ENCODE results near the gene LRRC10B.
"Not testable (repeated sequence)": the region's sequence is repeated elsewhere in the genome, so short reads cannot be mapped to it uniquely, and the experiment has no call there.

LRRC10B gene

DNA sequence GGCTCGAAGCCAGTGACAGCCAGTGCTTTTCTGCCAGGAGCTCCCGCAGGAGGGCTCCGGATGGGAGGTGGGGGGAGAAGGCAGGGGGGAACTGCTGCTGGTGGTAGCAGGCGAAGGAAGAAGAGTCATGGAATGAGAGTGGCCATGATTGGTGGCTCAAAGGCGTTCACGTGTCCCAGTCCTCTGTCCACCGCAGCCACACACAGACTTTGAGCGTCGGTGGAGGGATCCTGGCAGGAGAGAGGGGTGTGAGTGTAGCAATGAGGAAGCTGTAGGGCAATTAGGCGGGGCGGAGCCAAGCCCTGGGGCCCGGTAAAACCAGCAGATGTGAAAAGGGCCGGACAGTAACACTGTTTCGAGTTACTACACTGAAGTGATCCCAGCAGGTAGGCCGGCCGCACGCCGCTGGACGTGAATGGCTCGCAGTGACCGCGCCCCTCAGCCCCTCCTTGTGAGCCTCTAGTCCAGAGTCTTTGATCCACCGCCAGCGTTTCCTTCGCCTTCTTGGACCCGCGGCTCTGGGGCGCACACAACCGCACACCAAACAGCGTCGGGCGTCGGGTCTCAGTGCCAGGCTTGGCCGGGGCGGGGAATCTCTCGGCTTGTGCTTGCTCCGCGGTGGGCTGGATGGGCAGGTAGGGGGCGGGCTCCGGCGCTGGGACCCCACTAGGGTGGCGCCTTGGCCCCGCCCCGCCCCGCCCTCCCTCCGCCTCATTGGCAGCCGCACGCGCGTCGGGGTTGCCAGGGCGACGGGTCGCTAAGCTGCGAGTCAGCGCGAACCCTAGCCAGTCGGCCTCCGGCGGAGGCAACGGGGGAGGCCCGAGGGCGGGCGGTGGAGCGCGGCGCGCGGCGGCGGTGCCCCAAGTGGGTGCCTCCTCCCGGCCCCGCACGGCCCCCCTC lies at the start of gene LRRC10B:
TSS of gene LRRC10B (plus strand) at position 788 of the 900 bp plus-strand sequence. CDS start 250 bp downstream, outside the sequence.
- Mint-ChIP-seq H3K27ac (no peak within 1 kb of the TSS), H3K27me3 (peaks cover 22% of the 10 kb centered on the region), H3K4me3 (peak within 1 kb of the TSS; percentile 73), H3K36me3 (no peaks in the 10 kb centered on the region), H3K4me1 (peaks cover 5% of the 10 kb centered on the region), H3K9me3 (no peaks in the 10 kb centered on the region)
- no peak for DNase-seq (ENCODE audit: low spot score in 2 of 2)
- ATAC-seq (ENCODE audit: low read depth), result peak; percentile 25

- no peaks in the 10 kb centered on the region for H3K9me3 Mint-ChIP-seq
- H3K27ac Mint-ChIP-seq, result peak overlapping the region; percentile 21
- no peak for DNase-seq (ENCODE audit: low spot score in 2 of 2)
- no peaks in the 10 kb centered on the region for H3K27me3 Mint-ChIP-seq
- H3K4me1 Mint-ChIP-seq, result peaks cover 5% of the 10 kb centered on the region
- peaks cover 25% of the 10 kb centered on the region for H3K36me3 Mint-ChIP-seq
- no peak overlapping the region for H3K4me3 Mint-ChIP-seq
- ATAC-seq (ENCODE audit: low read depth), result no peak
Observed at GRCh38 chr11:61460474-61460881, 48.1 kb upstream of the LRRC10B start.

DNA sequence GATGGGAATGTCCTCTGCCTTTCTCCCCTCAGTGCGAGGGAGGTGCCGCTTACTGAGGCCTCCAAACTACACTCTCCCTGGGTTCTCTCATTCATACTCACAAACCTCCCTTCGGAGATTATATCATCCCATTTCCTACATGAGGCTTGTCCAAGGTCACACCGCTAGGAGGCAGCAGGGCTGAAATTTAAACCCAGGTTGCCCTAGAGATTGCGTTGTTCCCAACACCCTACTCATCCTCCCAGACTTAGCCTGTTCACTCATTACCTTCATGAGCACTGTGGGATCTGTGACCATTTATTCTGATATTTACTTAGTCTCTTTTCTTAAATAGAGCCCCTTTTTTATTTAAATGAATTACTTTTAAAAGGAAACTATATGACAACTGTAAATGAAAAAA lies 47.6 kb upstream of the LRRC10B start:
- peak overlapping the region; percentile 21 for H3K27ac Mint-ChIP-seq
- H3K36me3 Mint-ChIP-seq, result peaks cover 22% of the 10 kb centered on the region
- H3K4me3 Mint-ChIP-seq, result no peak overlapping the region
- no peaks in the 10 kb centered on the region for H3K27me3 Mint-ChIP-seq
- H3K9me3 Mint-ChIP-seq, result no peaks in the 10 kb centered on the region
- no peak for DNase-seq (ENCODE audit: low spot score in 2 of 2)
- ATAC-seq (ENCODE audit: low read depth), result no peak
- peaks cover 2% of the 10 kb centered on the region for H3K4me1 Mint-ChIP-seq

DNA sequence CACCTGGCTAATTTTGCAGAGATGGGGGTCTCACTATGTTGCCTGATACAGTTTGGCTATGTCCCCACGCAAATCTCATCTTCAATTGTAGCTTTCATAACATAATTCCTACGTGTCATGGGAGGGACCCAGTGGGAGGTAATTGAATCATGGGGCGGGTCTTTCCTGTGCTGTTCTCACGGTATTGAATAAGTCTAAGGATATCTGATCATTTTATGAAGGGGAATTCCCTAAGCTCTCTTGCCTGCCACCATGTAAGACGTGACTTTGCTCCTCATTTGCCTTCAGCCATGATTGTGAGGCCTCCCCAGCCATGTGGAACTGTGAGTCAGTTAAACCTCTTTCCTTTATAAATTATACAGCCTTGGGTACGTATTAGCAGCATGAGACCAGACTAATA lies 40.9 kb upstream of the LRRC10B start:
- H3K27me3 Mint-ChIP-seq; H3K27ac Mint-ChIP-seq; H3K4me3 Mint-ChIP-seq; DNase-seq (ENCODE audit: low spot score in 2 of 2); H3K9me3 Mint-ChIP-seq; ATAC-seq (ENCODE audit: low read depth); H3K4me1 Mint-ChIP-seq: not testable (repeated sequence)
- peaks cover 35% of the 10 kb centered on the region for H3K36me3 Mint-ChIP-seq

GRCh38 chr11:61468002-61468401 lies 40.5 kb upstream of the LRRC10B start:
- no peaks in the 10 kb centered on the region for H3K4me1 Mint-ChIP-seq

DNA sequence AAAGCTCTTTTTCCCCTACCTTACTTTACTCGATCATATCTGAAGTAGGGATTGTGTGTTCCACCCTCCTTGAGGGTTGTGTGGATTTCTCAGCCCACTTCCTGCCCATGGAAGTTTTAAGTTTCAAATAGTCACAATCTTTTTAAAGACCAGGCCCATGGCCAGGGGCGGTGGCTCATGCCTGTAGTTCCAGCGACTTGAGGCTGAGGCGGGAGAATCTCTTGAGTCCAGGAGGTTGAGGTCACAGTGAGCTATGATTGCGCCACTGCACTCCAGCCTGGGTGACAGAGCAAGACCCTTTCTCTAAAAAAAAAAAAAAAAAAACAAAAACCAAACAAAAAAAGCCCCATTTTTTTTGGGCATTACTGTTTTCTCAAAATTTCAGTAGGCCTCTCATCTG lies 36.3 kb upstream of the LRRC10B start:
- no peak overlapping the region for H3K27ac Mint-ChIP-seq
- H3K27me3 Mint-ChIP-seq, result no peaks in the 10 kb centered on the region
- H3K36me3 Mint-ChIP-seq, result peaks cover 31% of the 10 kb centered on the region
- no peak overlapping the region for H3K4me3 Mint-ChIP-seq
- no peak for DNase-seq (ENCODE audit: low spot score in 2 of 2)
- H3K4me1 Mint-ChIP-seq, result no peaks in the 10 kb centered on the region
- no peak for ATAC-seq (ENCODE audit: low read depth)
- H3K9me3 Mint-ChIP-seq, result no peaks in the 10 kb centered on the region

More at GRCh38 chr11:61468002-61468401, 40.5 kb upstream of the LRRC10B start:
- ATAC-seq (ENCODE audit: low read depth), result no peak
- H3K27me3 Mint-ChIP-seq, result no peaks in the 10 kb centered on the region
- H3K4me3 Mint-ChIP-seq, result no peak overlapping the region
- DNase-seq (ENCODE audit: low spot score in 2 of 2), result no peak
- no peak overlapping the region for H3K27ac Mint-ChIP-seq
- H3K9me3 Mint-ChIP-seq, result no peaks in the 10 kb centered on the region
- peaks cover 35% of the 10 kb centered on the region for H3K36me3 Mint-ChIP-seq

GRCh38 chr11:61472868-61473267 lies 35.7 kb upstream of the LRRC10B start:
- Mint-ChIP-seq H3K9me3 (no peaks in the 10 kb centered on the region), H3K4me1 (no peaks in the 10 kb centered on the region), H3K27ac (no peak overlapping the region), H3K27me3 (no peaks in the 10 kb centered on the region), H3K36me3 (peaks cover 26% of the 10 kb centered on the region), H3K4me3 (no peak overlapping the region)
- ATAC-seq (ENCODE audit: low read depth) (no peak), DNase-seq (ENCODE audit: low spot score in 2 of 2) (no peak)

- DNase-seq (ENCODE audit: low spot score in 2 of 2), result no peak
- Mint-ChIP-seq H3K4me1 (no peaks in the 10 kb centered on the region), H3K27me3 (no peaks in the 10 kb centered on the region), H3K27ac (no peak overlapping the region), H3K4me3 (no peak overlapping the region), H3K36me3 (peaks cover 20% of the 10 kb centered on the region), H3K9me3 (no peaks in the 10 kb centered on the region)
- no peak for ATAC-seq (ENCODE audit: low read depth)
Observed at GRCh38 chr11:61473370-61474012, 35.1 kb upstream of the LRRC10B start.

GRCh38 chr11:61474013-61474643 lies 34.4 kb upstream of the LRRC10B start:
- Mint-ChIP-seq H3K4me3 (no peak overlapping the region), H3K27ac (no peak overlapping the region), H3K27me3 (no peaks in the 10 kb centered on the region), H3K36me3 (peaks cover 19% of the 10 kb centered on the region), H3K9me3 (no peaks in the 10 kb centered on the region), H3K4me1 (no peaks in the 10 kb centered on the region)
- ATAC-seq (ENCODE audit: low read depth), result no peak
- DNase-seq (ENCODE audit: low spot score in 2 of 2), result no peak

DNA sequence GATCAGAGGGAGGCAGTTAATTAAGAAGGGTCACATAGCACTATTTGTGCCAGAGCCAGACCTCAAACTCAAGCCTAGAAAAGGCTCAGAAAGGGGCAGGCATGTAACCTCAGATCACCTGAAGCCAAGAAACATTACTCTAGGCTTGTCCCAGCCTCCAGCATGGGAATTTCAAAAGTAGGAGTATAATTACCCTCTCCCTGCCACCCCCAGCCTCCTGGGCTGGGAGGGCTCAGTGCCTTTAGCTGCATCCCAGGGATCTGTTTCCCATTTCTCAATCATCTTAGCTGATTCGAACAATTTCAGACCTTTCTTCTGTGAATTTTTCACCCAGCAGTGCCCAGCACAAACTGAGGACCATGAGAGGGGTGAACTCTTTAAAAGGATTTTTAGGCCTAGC lies 33.1 kb upstream of the LRRC10B start:
- Mint-ChIP-seq H3K4me3 (no peak overlapping the region), H3K27me3 (no peaks in the 10 kb centered on the region)
- ATAC-seq (ENCODE audit: low read depth), result no peak

DNA sequence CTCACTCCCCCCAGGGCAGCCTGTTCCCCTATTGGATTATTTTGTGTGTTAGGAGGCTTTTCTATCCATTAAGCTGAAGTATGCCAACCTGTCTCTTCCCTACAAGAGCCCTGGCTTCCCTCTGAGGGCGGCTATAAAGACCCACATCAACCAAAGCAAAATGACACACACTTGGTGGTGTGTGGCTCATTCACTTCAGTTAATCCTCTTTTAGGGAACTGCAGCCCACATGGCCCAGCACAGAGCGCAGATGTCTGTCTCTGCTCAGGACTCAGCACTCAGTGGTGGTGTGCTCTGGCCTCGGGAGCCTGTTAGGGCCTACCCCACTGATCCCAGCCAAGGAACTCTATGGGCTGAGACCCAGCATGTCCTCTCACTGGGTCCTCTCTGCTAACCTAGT lies 32.2 kb upstream of the LRRC10B start:
- peaks cover 1% of the 10 kb centered on the region for H3K27me3 Mint-ChIP-seq
- ATAC-seq (ENCODE audit: low read depth) (no peak), DNase-seq (ENCODE audit: low spot score in 2 of 2) (no peak)
- no peak overlapping the region for H3K27ac Mint-ChIP-seq
- H3K4me1 Mint-ChIP-seq, result no peaks in the 10 kb centered on the region
- H3K4me3 Mint-ChIP-seq, result no peak overlapping the region
- no peaks in the 10 kb centered on the region for H3K9me3 Mint-ChIP-seq
- H3K36me3 Mint-ChIP-seq, result peaks cover 8% of the 10 kb centered on the region

More for the DNA sequence above, 33.1 kb upstream of the LRRC10B start:
- H3K9me3 Mint-ChIP-seq, result no peaks in the 10 kb centered on the region
- no peaks in the 10 kb centered on the region for H3K4me1 Mint-ChIP-seq
- no peak for DNase-seq (ENCODE audit: low spot score in 2 of 2)
- no peak overlapping the region for H3K27ac Mint-ChIP-seq
- peaks cover 15% of the 10 kb centered on the region for H3K36me3 Mint-ChIP-seq

DNA sequence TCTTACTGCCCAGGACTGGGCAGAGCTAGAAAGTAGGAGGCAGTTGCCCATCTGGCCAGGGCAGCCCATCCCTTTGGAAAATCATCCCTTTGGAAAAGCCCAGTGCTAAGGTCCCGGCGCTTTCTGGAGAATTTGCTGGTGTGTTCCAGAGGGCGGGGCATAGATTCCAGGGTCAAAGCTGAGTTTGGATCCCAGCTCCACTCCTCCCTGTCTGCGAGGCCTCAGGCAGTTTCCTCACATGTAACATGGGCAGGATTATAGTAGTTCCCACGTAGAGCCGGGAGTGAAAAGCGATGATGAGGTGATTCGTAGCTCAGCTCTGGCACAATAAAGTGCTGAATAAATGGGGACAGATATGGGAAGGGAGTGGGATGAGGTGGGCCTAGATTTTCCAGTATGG lies 31.4 kb upstream of the LRRC10B start:
- Mint-ChIP-seq H3K4me3 (no peak overlapping the region), H3K27me3 (peaks cover 2% of the 10 kb centered on the region), H3K36me3 (peaks cover 8% of the 10 kb centered on the region), H3K27ac (no peak overlapping the region), H3K9me3 (no peaks in the 10 kb centered on the region), H3K4me1 (no peaks in the 10 kb centered on the region)
- DNase-seq (ENCODE audit: low spot score in 2 of 2) (no peak), ATAC-seq (ENCODE audit: low read depth) (no peak)

GRCh38 chr11:61477727-61478148 lies 30.8 kb upstream of the LRRC10B start:
- H3K4me3 Mint-ChIP-seq, result no peak overlapping the region
- peaks cover 2% of the 10 kb centered on the region for H3K27me3 Mint-ChIP-seq
- peak; percentile 45 to 68 for DNase-seq (ENCODE audit: low spot score in 2 of 2)
- H3K4me1 Mint-ChIP-seq, result no peaks in the 10 kb centered on the region
- no peak for ATAC-seq (ENCODE audit: low read depth)
- H3K27ac Mint-ChIP-seq, result no peak overlapping the region
- no peaks in the 10 kb centered on the region for H3K9me3 Mint-ChIP-seq
- H3K36me3 Mint-ChIP-seq, result peaks cover 8% of the 10 kb centered on the region

GRCh38 chr11:61479360-61480058 lies 29.0 kb upstream of the LRRC10B start:
- not testable (repeated sequence) for H3K36me3 Mint-ChIP-seq; H3K27ac Mint-ChIP-seq; ATAC-seq (ENCODE audit: low read depth); H3K9me3 Mint-ChIP-seq; H3K4me1 Mint-ChIP-seq; H3K27me3 Mint-ChIP-seq; H3K4me3 Mint-ChIP-seq; DNase-seq (ENCODE audit: low spot score in 2 of 2)

Measured in memory B cell (primary cell).